GM21786 (cell line): ENCODE measurements around the gene TEX11.
"Not testable (repeated sequence)": the region's sequence is repeated elsewhere in the genome, so short reads cannot be mapped to it uniquely, and the experiment has no call there.

Experiments used
- ATAC-seq: cut with Tn5 transposase; IDR thresholded peaks from one replicate; pipeline ENCODE4 v1.9.1; 2021; ENCODE audit not compliant: unreplicated experiment

The TEX11 gene

GRCh38 chrX:70908541-70908940, at the start of gene TEX11:
TSS of gene TEX11 (minus strand) at chrX:70908711. CDS start at chrX:70907789, 922 bp downstream.
- ATAC-seq: no peak

DNA sequence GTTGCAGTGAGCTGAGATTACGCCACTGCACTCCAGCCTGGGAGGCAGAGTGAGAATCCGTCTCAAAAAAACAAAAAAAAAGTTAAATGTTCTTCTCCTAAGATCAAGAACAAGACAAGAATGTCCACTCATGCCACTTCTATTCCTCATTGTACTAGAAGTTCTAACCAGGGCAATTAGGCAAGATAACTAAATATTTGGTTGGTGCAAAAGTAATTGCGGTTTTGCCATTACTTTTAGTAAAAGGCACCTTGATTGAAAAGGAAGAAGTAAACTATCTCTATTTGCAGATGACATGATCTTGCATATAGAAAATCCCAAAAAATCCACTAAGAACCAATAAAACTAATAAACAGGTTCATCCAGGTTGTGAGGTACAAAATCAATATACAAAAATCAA, 46.4 kb upstream of the TEX11 start:
- no peak for ATAC-seq

- no peak for ATAC-seq
Measured at GRCh38 chrX:70924294-70924911, 15.9 kb upstream of the TEX11 start.

DNA sequence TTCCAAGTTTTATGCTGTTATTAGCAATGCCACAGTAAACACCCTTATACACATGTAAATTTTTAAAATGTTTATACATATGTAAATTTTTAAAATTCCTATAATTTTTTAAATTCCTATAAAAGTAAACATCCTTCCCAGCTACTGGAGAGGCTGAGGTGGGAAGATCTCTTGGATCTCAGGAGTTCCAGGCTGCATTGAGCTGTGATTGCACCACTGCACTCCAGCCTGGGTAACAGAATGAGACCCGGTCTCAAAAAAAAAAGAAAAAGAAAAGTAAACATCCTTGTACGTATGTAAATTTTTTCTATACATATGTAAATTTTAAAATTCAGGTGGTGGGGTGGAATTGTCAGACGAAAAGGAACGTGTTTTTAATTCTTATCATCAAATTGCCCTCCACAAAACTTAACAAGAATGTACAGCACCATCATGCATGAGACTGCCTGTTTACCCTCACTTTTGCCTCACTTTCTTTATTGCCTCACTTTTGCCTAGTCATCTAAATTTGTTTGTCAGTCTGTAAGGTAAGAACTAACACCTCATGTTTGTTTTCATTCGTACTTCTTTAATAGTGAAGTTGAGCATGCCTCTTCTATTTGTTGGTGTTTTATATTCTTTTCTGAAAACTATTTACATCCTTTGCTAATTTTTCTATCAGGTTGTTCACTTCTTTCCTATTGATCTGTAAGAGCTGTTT, 14.4 kb upstream of the TEX11 start:
- ATAC-seq: no peak

GRCh38 chrX:70921709-70922352, 13.3 kb upstream of the TEX11 start:
- ATAC-seq: no peak

- no peak for ATAC-seq
Measured at GRCh38 chrX:70916754-70917153, 8.2 kb upstream of the TEX11 start.

GRCh38 chrX:70907900-70908299, 611 bp downstream of the TEX11 start:
- no peak for ATAC-seq

GRCh38 chrX:70901465-70901864, 7.0 kb downstream of the TEX11 start:
- no peak for ATAC-seq

DNA sequence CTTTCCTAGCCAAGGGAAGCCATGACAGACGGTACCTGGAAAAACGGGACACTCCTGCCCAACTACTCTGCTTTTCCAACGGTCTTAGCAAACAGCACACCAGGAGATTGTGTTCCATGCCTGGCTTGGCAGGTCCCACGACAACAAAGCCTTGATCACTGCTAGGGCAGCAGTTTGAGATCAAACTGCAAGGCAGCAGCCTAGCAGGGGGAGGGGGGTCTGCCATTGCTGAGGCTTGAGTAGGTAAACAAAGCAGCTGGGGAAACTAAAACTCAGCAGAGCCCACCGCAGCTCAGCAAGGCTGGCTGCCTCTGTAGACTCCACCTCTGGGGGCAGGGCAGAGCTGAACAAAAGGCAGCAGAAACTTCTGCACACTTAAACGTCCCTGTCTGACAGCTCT, 18.1 kb downstream of the TEX11 start:
- ATAC-seq: not testable (repeated sequence)

DNA sequence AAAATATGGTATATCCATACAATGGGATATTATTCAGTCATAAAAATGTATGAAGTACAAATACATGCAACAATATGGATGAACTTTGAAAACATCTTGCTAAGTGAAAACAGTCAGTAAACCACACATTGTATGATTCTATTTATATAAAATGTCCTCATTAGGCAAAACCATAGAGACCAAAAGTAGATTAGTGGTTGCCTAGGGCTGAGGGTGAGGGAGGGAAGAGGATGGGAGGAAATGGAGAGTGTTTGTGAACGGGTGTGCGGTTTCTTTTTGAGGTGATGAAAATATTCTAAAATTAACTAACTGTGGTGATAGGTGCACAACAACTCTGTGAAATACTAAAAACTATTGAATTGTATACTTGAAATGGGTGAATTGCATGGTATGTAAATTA, 29.6 kb downstream of the TEX11 start:
- ATAC-seq: no peak

DNA sequence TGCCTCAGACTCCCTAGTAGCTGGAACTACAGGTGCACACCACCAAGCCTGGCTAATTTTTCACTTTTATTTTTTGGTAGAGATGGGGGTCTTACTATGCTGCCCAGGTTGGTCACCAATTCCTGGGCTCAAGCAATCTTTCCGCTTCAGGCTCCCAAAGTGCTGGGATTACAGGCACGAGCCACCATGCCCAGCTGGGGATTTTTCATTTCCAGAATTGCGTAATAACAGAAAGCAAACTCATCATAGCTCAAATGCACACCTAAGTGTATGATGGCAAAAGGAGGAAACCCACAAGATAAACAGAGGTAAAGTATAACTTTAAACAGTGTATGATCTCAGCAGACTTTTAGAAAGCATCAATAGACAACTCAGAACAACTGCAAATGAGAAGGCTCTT, 56.2 kb downstream of the TEX11 start:
- no peak for ATAC-seq

DNA sequence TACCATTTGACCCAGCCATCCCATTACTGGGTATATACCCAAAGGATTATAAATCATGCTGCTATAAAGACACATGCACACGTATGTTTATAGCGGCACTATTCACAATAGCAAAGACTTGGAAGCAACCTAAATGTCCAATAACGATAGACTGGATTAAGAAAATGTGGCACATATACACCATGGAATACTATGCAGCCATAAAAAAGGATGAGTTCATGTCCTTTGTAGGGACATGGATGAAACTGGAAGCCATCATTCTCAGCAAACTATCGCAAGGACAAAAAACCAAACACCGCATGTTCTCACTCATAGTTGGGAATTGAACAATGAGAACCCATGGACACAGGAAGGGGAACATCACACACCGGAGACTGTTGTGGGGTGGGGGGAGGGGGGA, 64.4 kb downstream of the TEX11 start:
- ATAC-seq: not testable (repeated sequence)

- ATAC-seq: not testable (repeated sequence)
Measured at GRCh38 chrX:70843620-70844019, 64.9 kb downstream of the TEX11 start.

DNA sequence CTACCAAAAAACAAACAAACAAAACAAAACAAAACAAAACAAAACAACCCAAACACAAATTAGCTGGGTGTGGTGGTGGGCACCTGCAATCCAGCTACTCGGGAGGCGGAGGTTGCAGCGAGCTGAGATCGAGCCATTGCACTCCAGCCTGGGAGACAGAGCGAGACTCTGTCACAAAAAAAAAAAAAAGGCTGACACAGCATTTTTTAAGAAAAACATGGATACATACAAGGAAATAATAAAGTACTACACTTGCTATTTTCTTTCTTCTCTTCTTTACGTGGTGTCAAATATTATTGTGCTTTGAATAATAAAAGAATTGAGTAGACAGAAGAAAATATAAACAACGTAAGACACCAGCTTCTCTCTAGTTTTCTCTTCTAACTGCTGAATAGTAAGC, 73.9 kb downstream of the TEX11 start:
- no peak for ATAC-seq

GRCh38 chrX:70826715-70827114, 81.8 kb downstream of the TEX11 start:
- no peak for ATAC-seq

GRCh38 chrX:70825366-70825765, 83.1 kb downstream of the TEX11 start:
- no peak for ATAC-seq

DNA sequence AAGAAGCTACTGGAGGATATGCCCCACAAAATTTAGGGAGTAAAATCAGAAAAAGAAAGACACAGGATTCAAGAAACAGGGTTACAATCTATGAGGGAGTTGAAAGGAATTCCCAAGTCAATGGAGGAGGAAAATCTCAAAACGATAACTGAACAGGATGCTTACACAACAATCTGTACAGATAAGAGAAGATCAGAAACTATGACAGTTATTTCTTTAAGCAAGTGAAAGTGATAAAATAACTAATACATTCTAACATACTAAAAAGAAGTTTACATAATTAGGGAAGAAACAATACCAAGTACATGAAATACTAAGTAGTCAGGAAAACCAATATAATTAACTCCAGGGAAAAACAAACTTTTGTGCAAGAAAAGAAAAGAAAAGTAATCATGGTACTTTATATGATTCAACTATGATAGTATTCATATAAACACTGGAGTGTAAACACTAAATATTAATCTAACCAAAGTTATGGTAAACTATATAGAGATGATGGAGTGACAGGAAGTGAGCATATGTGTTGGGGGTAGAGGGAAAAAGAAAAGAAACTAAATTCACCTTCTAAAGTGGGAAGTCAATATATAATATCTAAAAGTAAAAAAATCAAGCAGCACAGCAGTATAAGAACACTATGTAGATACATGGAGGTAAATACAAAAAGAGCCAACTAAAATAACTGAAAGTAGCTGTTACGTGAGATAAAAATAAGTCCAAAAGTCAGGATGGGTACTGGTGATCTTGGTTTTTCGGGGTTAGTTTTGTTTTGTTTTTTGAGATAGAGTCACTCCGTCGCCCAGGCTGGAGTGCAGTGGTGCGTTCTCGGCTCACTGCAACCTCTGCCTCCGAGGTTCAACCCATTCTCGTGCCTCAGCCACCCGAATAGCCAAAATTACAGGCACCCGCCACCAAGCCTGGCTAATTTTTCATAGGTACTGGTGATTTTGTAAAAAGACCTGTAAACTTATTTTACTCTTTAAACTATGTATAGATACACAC, 99.3 kb downstream of the TEX11 start:
- no peak for ATAC-seq

GRCh38 chrX:70806081-70806480, 102.4 kb downstream of the TEX11 start:
- ATAC-seq: no peak

DNA sequence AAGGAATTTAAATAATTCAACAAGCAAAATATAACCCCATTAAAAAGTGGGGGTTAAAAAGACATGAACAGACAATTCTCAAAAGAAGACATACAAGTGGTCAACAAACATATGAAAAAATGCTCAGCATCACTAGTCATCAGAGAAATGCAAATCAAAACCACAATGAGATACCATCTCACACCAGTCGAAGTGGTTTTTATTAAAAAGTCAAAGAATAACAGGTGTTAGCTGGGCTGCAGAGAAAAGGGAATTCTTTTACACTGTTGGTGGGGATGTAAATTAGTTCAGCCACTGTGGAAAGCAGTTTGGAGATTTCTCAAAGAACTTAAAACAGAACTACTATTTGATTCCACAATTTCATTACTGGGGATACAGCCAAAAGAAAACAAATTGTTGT, 111.8 kb downstream of the TEX11 start:
- ATAC-seq: not testable (repeated sequence)

DNA sequence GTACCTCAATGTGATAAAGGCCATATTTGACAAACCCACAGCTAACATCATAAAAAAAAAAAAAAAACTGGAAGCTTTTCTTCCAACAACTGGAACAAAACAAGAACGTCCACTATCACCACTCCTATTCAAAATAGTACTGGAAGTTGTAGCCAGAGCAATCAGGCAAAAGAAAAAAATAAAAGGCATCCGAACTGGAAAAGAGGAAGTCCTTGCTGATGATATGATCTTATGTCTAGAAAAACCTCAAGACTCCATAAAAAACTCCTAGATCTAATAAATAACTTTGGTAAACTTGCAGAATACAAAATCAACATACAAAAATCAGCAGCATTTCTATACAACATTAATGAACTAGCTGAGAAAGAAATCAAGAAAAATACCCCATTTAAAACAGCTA, 134.3 kb downstream of the TEX11 start:
- ATAC-seq: no peak

GRCh38 chrX:70769659-70770227, 138.8 kb downstream of the TEX11 start:
- ATAC-seq: no peak
